Progenitor cell of endocrine pancreas (in vitro differentiated cells): ENCODE results near the gene IL1R2. TPM values are rescaled to one million over a fixed set of nuclear protein-coding genes. Genes with fewer than 3 reads are reported as not detected.

Experiments used
- DNase-seq: peaks from one replicate; pipeline ENCODE4 v3.0.0; 2021; ENCODE audit warnings: low spot score; ENCODE audit not compliant: unreplicated experiment
- H3K27ac Mint-ChIP-seq: 2 replicates; pipeline ENCODE4 v1.8.0; 2021; ENCODE audit warnings: mild to moderate bottlenecking, moderate library complexity, mixed read lengths
- H3K27me3 Mint-ChIP-seq: 2 replicates; pipeline ENCODE4 v1.8.0; 2021; ENCODE audit warnings: mixed read lengths
- H3K36me3 Mint-ChIP-seq: 2 replicates; pipeline ENCODE4 v1.8.0; 2022; ENCODE audit warnings: mixed read lengths; ENCODE audit not compliant: insufficient read depth
- H3K4me1 Mint-ChIP-seq: 2 replicates; pipeline ENCODE4 v1.8.0; 2021; ENCODE audit warnings: low read depth, mixed read lengths
- H3K4me3 Mint-ChIP-seq: 2 replicates; pipeline ENCODE4 v1.8.0; 2021; ENCODE audit warnings: low read depth, mild to moderate bottlenecking, moderate library complexity, mixed read lengths
- H3K9me3 Mint-ChIP-seq: 2 replicates; pipeline ENCODE4 v1.8.0; 2021; ENCODE audit warnings: low read depth, mixed read lengths
- total RNA-seq: library from RNA; stranded (reverse); gene quantifications from 2 replicates; pipeline ENCODE4 v1.2.1, GENCODE V29; 2021
- TF ChIP-seq, protein P1 (sequence below): fragments of 200-600 bp; sonication (generic); IDR thresholded peaks from one replicate; pipeline ENCODE4 v1.5.0; 2021; ENCODE audit warnings: antibody characterized with exemption, mild to moderate bottlenecking; ENCODE audit not compliant: unreplicated experiment

Gene IL1R2
- total RNA-seq, 1 donor from 2014 or later = not detected

DNA sequence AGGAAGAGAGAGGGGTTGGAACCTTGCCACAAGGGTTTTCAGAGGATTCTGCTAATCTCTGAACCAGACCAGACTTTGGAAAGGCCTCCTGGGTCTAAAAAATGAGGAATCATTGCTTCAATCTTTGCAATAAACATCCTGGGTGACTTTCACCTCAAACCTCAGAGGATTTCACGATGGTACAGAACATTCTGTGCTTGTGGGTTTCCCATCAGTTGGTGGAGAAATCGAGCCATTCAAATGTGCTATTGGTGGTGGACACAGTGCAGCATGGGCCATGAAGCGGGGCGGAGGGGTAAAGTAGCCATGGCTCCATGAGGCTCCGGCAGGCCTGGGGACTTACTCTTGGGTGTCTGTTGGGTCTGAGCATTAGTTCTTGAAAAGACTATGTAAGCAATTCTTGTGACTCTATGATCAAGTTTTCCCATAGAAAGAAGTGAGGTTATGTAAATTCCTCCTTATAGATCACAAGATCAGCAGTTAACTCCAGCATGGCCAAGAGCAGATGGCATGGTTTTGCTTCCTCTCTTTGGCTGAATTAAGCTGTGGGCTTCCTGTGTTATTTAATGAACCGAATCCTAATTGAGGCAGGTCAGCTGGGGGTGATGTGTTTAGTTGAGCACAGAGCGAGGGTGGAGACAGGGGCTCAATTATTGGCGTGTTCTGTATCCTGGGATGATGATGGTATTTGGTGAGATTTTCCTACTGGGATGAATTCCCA is 1.9 kb upstream of the IL1R2 start:
- DNase-seq = no peak
- TF ChIP-seq, protein P1, sequence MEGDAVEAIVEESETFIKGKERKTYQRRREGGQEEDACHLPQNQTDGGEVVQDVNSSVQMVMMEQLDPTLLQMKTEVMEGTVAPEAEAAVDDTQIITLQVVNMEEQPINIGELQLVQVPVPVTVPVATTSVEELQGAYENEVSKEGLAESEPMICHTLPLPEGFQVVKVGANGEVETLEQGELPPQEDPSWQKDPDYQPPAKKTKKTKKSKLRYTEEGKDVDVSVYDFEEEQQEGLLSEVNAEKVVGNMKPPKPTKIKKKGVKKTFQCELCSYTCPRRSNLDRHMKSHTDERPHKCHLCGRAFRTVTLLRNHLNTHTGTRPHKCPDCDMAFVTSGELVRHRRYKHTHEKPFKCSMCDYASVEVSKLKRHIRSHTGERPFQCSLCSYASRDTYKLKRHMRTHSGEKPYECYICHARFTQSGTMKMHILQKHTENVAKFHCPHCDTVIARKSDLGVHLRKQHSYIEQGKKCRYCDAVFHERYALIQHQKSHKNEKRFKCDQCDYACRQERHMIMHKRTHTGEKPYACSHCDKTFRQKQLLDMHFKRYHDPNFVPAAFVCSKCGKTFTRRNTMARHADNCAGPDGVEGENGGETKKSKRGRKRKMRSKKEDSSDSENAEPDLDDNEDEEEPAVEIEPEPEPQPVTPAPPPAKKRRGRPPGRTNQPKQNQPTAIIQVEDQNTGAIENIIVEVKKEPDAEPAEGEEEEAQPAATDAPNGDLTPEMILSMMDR = no peak
- H3K4me1 Mint-ChIP-seq = peaks cover 7% of the 10 kb centered on the region
- peaks cover 27% of the 10 kb centered on the region for H3K27me3 Mint-ChIP-seq
- no peaks in the 10 kb centered on the region for H3K36me3 Mint-ChIP-seq
- no peak overlapping the region for H3K4me3 Mint-ChIP-seq
- H3K27ac Mint-ChIP-seq = no peak overlapping the region
- no peaks in the 10 kb centered on the region for H3K9me3 Mint-ChIP-seq

DNA sequence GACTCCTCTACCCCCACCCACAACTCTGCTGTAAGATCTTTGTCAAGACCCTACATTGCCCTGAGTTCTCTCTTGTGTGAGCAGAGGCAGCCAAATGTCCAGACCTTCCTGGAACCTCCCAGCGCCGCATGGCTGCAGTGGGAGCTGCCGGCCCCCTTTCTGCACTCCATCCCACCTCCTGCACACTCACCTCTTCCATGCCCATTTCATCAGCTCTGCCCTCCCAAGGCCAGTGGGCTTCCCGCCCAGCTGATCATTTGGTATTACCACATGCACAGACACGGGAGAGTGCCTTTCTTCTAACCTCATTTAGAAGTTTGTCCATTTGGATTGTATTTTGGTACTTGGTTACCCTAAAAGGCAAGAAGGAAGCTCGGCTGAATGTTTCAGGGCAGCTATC is 2.0 kb downstream of the IL1R2 start:
- Mint-ChIP-seq H3K36me3 (no peaks in the 10 kb centered on the region), H3K27me3 (peaks cover 31% of the 10 kb centered on the region), H3K4me3 (no peak overlapping the region), H3K9me3 (no peaks in the 10 kb centered on the region), H3K4me1 (peaks cover 2% of the 10 kb centered on the region), H3K27ac (no peak overlapping the region)
- TF ChIP-seq, protein P1 = no peak
- no peak for DNase-seq

DNA sequence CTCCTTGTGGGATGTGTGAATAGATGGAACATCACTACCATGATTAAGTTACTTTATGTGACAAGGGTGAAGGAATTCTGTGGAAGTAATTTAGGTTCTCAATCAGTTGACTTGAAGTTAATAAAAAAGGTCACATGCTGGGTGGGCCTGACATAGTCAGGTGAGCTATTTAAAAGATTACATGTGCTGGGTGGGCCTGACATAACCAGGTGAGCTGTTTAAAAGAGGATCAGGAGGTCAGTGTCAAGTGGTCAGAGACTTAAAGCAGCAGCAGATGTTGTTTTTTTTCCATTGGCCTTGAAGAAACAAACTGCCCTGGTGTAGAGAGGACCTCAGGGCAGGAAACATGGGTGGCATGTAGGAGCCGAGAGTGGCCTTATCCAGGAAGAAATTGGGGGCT is 3.3 kb downstream of the IL1R2 start:
- Mint-ChIP-seq H3K36me3 (no peaks in the 10 kb centered on the region), H3K27ac (no peak overlapping the region), H3K27me3 (peaks cover 31% of the 10 kb centered on the region), H3K4me3 (no peak overlapping the region), H3K4me1 (peaks cover 8% of the 10 kb centered on the region), H3K9me3 (no peaks in the 10 kb centered on the region)
- TF ChIP-seq, protein P1 = no peak
- DNase-seq = no peak

DNA sequence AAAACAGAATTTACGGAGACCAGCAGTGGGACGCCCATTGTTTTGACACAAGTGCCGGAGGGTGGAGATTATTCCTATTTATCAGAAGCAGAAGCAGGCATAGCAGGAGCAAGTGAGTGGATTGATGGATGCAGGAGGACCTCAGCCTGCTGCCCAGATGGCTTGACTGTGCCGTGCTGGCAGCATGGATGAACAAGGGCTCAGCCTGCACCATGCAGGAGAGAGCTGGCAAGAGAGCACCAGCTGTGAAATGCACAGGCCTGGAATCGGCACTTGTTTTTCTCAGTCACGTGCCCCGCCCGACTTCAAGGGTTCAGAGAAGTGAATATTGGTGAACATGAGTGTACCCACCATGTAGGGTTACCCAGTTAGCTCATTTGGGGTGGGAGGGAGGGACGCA is 4.0 kb downstream of the IL1R2 start:
- H3K4me3 Mint-ChIP-seq = no peak overlapping the region
- TF ChIP-seq, protein P1 = no peak
- DNase-seq = no peak
- no peaks in the 10 kb centered on the region for H3K36me3 Mint-ChIP-seq
- no peak overlapping the region for H3K27ac Mint-ChIP-seq
- peaks cover 31% of the 10 kb centered on the region for H3K27me3 Mint-ChIP-seq
- H3K4me1 Mint-ChIP-seq = peaks cover 8% of the 10 kb centered on the region
- no peaks in the 10 kb centered on the region for H3K9me3 Mint-ChIP-seq

DNA sequence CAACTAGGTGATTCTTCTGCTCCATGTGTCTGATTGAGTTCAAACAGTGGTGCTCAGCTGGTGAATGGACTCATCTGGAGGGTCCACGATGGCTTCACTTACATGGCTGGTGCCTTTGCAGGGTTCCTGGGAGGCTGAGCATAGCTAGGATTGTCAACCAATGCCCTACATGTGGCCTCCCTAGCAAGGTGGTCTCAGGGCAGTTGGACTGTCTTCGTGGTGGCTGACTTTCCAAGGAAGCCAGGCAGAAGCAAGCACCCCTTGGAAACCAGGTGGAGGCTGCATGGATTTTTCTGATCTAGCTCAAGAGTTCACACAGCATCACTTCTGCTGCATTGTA is 6.8 kb downstream of the IL1R2 start:
- Mint-ChIP-seq H3K27ac (no peak overlapping the region), H3K9me3 (no peaks in the 10 kb centered on the region), H3K27me3 (peaks cover 13% of the 10 kb centered on the region), H3K4me3 (no peak overlapping the region), H3K36me3 (no peaks in the 10 kb centered on the region), H3K4me1 (peaks cover 8% of the 10 kb centered on the region)
- no peak for DNase-seq
- TF ChIP-seq, protein P1 = no peak
